HFF-Myc (cell line): ENCODE results near the gene ZNF407.

Experiments
- DNase-seq: peaks from one replicate; pipeline ENCODE4 v3.0.0-alpha.2; 2011; ENCODE audit warnings: low read depth; ENCODE audit errors: extremely low read depth
- H3K4me3 ChIP-seq: replicated peaks from 2 replicates; pipeline ENCODE4 v1.5.1; 2011; ENCODE audit warnings: low read depth, mild to moderate bottlenecking, control low read depth, low read length
- CTCF ChIP-seq: IDR thresholded peaks from 2 replicates; pipeline ENCODE4 v1.5.1; 2012; ENCODE audit warnings: mild to moderate bottlenecking, low read depth, low read length, control low read depth; ENCODE audit errors: missing control alignments

Gene ZNF407

GRCh38 chr18:74662622-74663021 is 65.0 kb downstream of the ZNF407 start:
- TF ChIP-seq CTCF: no peak
- H3K4me3 ChIP-seq: no peak overlapping the region
- DNase-seq: no peak

GRCh38 chr18:74665346-74665745 is 67.7 kb downstream of the ZNF407 start:
- DNase-seq: no peak
- H3K4me3 ChIP-seq: no peak overlapping the region
- no peak for TF ChIP-seq CTCF

- H3K4me3 ChIP-seq: no peak overlapping the region
- no peak for DNase-seq
- no peak for TF ChIP-seq CTCF
Measured at GRCh38 chr18:74665905-74666304, 68.2 kb downstream of the ZNF407 start.

- no peak for TF ChIP-seq CTCF
- no peak for DNase-seq
- no peak overlapping the region for H3K4me3 ChIP-seq
Measured at GRCh38 chr18:74669136-74669798, 71.6 kb downstream of the ZNF407 start.

- TF ChIP-seq CTCF: no peak
- DNase-seq: no peak
- H3K4me3 ChIP-seq: no peak overlapping the region
Measured at GRCh38 chr18:74672371-74672770, 74.7 kb downstream of the ZNF407 start.

GRCh38 chr18:74674487-74674886 is 76.8 kb downstream of the ZNF407 start:
- no peak overlapping the region for H3K4me3 ChIP-seq
- TF ChIP-seq CTCF: no peak
- no peak for DNase-seq

- H3K4me3 ChIP-seq: no peak overlapping the region
- no peak for DNase-seq
- TF ChIP-seq CTCF: no peak
Measured at GRCh38 chr18:74679006-74679678, 81.5 kb downstream of the ZNF407 start.
